ENCODE results near the gene TSPAN9.

GRCh38 chr12:3319723-3320492, 242.7 kb downstream of the TSPAN9 start:
- TF ChIP-seq CTCF (IDR thresholded peaks at IDR 0.05) (no peak), POLR2AphosphoS5 (IDR thresholded peaks at IDR 0.05) (no peak)
